Raji (cell line): ENCODE results near the gene TMEM184A.

Experiments used
- POLR2A ChIP-seq: IDR thresholded peaks from 2 replicates; pipeline ENCODE4 v1.6.1; 2011; ENCODE audit warnings: low read depth, low read length, control low read depth; ENCODE audit not compliant: insufficient read depth

TMEM184A gene

DNA sequence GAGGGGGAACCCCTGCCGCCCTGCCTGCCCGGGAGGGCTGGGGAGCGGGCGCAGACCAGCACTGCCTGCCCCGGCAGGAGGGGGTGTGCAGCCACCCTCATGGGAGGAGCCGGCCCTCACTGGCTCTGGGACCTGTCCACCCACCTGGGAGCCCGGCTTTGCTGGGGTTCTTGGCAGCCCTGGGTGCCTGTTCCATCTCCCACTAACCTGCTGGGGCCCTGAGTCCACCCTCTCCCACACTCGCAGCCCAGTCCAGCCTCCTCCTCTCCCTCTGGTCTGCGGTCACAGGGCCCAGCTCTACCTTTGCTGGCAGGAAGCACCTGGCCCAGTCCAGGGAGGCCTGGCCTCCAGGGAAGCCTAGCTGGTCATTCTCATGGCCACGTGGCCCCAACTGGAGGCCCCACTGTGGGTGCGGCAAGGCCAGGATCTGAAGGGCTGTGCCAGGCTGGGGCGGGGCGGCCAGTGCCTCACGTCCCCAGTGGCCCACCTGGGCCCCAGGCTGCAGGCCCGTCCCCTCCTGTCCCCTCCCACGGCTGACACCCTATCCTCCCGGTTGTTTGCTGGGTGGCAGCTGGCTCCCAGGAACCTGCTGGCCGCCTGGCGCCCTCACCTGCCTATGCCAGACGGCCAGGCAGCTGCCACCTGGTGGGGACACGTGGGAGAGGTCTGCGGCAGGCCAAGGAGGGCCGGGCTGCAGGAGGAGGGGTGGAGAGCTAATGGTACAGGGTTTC is at the start of gene TMEM184A:
TSS of gene TMEM184A (minus strand) at position 393 of the 731 bp plus-strand sequence. CDS start 721 bp downstream, outside the sequence.
- TF ChIP-seq POLR2A, result no peak

DNA sequence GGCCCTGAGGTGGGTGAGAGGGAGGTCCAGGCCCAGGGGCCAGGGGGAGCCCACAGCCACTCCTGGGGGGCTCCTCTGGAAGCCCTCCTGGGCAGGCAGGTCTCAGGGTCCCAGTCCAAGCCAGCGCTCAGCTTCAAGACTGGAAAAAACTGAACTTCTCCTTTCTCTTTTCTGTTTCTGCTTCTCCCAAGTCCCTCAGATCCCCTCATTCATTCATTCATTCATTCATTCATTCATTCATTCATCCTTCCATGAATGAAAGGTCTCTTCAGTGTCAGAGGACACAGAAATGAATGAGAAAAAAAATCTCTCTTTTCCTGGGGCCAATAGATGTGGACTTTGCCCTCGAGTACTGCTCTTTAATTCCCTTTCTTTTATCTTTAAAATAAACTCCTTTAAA is 48.4 kb upstream of the TMEM184A start:
- TF ChIP-seq POLR2A, result no peak

DNA sequence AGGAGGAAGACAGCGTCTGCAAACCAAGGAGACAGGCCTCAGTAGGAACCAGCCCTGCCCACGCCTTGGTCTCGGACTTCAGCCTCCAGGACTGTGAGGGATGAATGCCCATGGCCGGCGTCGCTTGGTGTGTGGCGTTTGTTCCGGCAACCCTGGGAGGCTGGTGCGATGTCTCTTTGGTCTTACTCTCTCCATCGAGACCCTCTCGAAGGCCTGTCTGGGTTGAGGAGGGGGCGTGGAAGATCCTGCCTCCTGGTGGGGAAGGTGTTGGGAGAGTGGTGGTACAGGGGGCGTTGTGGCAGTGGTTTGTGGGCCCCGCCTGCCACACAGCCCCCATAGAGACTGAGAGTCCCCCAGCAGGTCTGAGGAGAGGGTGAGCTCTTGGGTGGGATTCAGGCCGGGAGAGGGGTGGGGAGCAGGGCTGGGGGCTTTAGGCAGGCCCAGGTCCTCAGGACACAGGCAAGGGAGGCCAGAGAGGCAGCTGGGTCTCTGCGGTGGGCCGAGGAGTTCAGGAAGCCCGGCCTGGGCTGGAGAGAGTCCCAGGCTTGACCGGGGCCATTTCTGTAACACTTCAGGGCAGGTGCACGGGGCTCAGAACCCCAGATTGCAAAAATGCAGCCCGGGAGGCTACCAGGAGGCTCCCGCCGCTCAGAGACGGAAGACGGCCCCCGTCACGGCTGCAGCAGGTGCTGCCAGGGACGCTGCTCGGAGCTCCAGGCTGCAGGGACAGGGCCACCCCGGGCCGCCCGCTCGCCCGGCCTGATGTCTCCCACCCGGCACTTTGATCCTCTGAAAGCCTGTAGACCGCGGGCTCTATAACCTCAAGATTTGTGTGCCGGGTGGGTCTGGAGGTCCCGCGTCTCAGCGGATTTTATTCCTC is 47.6 kb upstream of the TMEM184A start:
- no peak for TF ChIP-seq POLR2A

DNA sequence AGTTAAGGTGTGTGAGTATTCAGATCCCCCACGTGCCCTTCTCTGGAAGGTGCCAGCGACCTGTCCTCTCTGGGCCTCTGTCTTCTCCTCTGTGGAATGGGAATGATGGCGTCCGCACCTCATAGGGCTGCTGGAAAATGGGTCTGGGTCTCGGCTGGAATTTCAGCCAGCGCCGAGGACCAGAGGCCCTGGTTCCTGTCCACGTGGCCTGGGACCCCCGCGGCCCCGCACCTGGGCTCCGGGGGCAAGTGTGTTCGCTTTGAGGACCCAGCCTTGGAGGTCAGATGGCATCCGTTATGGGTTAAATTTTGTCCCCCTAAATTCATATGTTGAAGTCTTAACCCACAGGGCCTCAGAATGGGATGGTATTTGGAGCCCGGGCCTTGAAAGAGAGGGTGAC is 46.4 kb upstream of the TMEM184A start:
- TF ChIP-seq POLR2A, result no peak

DNA sequence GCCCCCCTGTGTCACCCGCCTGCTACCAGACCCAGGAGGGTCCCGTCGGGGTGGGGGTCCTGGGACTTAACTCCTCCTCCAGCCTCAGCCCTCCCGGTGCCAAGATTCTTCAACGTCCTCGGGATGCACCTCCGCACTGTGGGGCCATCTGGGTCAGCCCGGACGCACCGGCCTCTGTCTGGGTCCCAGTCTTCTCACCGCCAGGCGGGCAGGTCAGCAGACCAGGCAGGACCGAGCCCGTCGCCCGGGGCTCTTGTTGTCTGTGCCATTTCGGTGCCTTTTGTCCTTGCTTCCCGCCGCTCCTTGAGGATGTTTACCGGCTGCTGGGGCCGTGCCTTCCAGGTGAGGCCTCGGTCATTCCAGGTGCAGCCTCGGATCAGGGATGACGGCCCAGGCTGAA is 46.0 kb upstream of the TMEM184A start:
- no peak for TF ChIP-seq POLR2A

DNA sequence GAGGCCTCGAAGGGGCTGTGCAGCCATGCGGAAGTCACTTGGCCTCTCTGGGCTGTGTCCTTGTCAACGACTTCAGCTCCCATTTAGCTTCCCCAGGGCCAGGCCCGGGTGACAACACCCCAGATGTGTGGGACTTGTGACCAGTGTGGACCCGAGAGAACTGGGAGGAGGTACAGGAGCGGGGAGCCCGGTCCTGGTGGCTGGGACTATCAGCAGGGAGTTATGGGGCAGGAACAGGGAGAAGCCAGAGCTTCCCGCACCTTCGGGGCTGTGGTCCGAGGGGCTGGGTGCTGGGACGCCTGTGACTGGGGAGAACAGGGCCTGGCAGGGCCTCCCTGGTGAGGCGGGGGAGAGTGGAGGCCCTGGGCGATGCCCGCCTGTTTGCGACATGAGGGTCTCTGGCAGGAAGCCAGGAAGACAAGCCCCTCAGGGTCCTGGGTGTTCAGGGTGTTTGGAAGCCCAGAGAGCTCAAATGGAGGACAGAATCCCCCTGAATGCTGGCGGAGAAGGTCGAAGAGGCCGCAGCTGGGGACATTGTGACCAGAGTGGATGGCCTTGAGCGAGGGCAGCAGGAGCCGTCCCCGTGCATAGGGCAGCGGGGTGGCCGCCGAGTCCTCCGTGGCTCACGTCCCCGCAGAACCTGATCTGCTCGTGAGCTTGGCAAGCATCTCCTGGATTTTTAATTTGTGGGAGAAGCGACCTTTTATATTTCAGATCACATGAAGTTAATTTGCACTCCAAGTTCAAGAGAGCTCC is 43.8 kb upstream of the TMEM184A start:
- TF ChIP-seq POLR2A, result no peak

DNA sequence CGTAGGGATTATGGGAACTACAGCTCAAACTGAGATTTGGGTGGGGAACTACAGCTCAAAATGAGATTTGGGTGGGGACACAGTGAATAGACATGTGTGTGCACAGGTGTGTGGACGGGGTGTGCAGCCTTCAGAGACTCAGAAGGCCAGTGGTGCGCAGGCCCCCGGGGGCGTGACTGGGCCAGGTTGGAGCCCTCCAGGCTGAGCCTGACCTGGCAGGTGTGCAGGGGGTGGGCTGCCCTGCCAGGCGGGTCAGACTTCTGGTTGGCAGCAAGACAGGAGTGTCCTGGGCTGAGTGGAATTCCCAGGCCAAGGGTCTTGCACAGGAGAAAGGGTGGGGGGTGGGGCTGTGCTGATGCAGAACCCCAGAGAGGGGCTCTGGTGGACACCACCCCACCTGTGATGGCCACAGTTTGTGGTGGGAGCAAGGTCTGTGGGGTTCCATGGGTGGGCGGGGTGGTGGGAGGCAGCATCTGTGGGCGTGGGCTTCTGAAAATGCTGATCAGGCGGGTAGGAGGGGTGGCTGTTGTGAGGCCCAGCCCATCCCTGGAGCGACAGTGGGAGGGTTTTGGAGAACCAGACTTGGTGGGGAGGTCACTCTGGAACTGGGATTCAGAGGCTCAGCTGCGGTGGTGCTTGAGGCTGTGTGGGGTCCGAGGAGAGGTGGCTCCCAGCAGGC is 43.1 kb upstream of the TMEM184A start:
- no peak for TF ChIP-seq POLR2A

DNA sequence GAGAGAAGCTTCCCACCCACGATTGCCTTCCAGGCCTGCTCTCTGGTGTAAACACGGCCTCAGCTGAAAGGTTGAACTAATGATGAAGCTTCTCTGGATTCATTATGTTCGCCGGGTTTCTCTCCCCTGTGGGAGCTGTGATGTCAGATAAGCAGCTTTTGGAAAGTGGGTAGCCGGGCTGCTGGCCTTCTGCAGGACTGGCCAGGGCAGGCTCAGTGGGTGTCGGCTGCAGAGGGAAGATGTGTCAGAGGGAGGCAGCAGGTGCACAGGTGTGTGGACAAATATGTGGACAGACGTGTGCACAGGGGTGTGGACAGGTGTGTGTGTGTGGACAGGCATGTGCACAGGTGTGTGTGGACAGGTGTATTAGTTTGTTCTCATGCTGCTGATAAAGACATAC is 42.3 kb upstream of the TMEM184A start:
- TF ChIP-seq POLR2A, result no peak

DNA sequence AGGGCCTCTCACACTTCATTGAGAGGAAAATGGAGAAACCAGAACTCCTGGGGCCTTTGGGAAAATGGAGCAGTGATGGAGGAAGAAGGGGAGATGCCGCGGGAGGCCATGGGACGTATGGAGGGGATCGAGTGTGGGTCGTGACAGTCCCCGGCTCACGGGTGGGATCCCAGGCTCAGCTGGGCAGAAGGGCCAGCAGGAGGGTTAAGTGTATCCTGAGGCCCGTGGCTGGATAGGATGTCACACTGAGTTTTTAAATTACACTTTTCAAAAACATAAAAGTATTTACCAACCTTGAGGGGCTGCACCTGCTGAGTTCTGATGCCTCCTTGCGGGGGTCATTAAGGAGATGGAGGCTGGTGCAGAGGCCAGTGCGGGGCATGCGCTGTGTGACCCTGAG is 41.8 kb upstream of the TMEM184A start:
- no peak for TF ChIP-seq POLR2A

DNA sequence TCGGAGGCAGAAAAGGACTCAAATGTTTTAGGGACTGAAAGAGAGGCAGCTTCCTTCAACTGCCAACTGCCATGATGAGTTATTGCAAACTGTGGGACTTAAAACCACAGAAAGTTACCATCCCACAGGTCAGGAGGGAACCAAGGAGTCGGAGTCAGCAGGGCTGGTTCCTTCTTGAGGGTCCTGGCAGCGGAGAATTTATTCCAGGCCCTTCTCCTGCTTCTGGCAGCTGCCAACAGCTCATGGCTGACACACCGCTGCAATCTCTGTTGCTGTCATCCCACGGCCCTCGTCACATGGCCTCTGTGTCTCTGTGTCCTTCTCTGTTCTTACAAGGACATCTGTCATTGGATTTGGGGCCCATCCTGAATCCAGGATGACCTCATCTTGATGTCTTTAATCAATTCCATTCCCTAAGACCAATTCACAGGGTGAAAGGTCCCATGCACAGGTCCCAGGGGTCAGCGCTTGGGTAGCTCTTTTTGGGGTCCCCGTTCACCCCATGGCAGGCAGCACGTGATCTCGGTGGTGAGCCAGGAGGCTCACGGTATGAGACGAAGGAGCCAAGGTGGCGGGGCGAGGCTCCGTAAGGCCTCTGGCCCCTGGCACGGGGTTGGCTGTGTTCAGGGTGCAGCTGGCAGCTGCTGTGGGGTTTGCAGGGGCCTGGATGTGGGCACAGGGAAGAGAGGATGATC is 41.2 kb upstream of the TMEM184A start:
- TF ChIP-seq POLR2A, result no peak

DNA sequence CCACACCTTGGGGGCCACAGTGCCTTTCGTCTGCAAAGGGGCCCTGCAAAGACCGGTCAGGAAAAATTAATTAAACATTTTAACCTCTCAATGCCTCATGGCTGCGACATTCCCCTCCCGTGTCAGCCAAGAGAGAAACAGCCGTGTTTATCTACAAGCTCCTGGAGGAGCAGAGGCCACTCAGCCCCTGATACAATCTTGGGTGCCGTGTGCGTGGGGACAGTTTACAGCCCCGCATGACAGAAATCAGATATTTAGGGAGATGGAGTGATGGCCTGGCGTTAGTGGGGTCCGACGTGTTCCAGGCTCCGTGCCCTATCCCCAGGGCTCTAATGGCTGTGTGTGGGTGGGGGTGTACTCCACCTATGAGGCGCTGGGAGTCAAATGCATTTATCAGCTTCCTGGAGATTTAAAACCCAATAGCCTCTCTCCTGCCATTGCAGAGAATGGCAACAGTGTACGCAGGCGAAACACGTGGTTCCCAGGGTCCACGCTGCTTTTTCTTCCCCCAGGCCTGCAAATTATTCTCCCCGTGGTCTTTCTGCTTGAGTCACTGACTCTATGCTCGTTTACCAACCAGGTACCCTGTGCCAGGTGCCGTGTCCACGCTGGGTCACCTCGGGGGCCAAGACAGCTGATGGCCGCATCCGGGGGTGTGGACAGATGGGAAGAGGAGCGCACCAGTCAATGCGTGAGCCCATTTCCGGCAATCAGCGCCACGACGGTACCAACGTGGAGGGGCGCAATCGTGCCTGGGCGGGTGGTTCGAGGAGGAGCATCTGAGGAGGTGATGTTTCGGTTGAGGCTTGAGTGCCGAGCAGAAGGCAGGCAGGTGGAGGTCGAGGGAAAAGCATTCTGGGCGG is 40.4 kb upstream of the TMEM184A start:
- TF ChIP-seq POLR2A, result no peak

DNA sequence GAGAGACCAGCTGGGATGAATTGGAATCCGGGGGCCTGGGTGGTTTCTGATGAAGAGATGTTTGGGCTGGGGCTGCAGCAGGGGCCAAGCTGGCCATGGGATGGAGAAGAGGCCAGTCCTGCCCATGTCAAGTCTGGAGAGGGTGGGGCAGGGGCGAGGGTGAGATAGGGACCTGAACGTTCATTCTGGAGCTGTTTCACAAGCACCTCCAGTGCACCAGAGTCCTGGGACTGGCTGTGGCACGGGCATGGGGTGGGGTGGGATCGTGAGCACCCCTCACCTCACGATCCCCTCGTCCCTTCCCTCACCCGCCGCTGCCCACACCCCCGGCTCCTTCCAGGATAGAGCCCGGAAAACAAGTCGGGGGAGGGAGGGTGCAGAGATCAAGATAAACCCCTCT is 39.6 kb upstream of the TMEM184A start:
- no peak for TF ChIP-seq POLR2A

DNA sequence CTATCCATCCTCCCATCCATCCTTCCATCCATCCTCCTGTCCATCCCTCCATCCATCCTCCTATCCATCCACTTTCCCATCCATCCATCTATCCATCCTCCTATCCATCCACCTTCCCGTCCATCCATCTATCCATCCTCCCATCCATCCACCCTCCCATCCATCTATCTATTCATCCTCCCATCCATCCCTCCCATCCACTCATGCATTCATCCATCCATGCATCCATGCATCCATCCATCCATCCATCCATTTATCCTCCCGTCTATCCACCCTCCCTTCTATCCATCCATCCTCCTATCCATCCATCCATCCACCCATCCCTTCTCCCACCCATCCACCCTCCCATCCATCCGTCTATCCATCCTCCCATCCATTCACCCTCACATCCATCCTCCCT is 39.0 kb upstream of the TMEM184A start:
- TF ChIP-seq POLR2A, result no peak
